Measurements from ENCODE around the gene EFR3B.
"Not testable (repeated sequence)": the region's sequence is repeated elsewhere in the genome, so short reads cannot be mapped to it uniquely, and the experiment has no call there.

Gene EFR3B

DNA sequence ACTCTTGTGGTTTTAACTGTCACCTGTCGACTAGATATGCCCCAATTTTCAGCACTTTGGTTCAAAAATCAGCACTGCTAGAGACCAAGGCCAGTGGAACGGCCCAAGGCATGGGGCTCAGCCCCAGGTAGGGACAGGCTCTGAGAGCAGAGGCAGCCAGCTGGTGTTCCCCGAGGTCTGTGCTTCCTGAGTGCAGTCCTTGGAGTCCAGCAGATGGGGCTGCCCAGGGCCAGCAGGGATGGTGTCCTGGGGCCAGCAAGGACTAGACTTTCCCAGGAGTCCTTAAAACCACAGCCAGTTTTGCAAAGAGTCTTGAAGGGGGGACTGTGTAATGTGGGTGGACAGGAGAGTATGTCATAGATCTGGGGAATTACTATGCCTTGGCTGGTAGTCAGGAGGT, 70.2 kb downstream of the EFR3B start:
- H3K9me3 ChIP-seq (ENCODE audit: control insufficient read depth, insufficient read depth, low read depth, low read length), result no peaks in the 10 kb centered on the region
- no peak overlapping the region for H3K4me3 ChIP-seq (ENCODE audit: low read depth, low read length)
- no peak overlapping the region for H3K27ac ChIP-seq (ENCODE audit: low read depth, low read length)
- no peak overlapping the region for H3K9ac ChIP-seq (ENCODE audit: low read length)
- no peaks in the 10 kb centered on the region for H3K36me3 ChIP-seq (ENCODE audit: control insufficient read depth, insufficient read depth, low read length)
- H3K27me3 ChIP-seq (ENCODE audit: control insufficient read depth, insufficient read depth, low read length), result no peaks in the 10 kb centered on the region
- no peaks in the 10 kb centered on the region; the same call in 1 of the 2 replicates for H3K4me1 ChIP-seq (ENCODE audit: control insufficient read depth, insufficient read depth, low read length)

DNA sequence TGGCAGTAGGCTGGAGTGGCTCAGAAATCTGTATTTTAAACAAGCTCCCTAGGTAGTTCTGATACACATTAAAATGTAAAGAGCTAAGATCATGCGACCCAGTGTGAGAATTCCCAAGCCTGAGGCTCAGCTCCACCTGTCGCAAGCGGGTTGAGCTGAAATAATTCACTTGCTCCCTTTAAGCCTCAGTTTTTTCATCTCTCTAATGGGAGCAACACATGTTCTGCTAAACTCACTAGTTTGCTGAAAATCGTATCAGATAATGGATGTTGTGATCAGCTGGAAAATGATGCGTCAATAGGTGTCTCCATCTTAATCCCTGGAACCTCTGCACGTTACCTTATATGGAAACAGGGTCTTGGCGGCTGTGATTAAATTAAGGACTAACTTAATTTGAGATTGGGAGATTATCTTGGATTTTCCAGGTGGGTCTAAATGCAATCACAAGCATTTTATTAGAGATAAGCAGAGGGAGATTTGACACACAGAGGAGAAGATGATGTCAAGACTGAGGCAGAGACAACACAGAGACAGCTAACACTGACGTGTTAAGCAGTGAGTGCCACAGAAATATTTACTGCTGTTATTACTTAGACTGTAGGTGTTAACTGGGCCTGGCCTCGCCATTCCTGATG, 73.5 kb downstream of the EFR3B start:
- Histone ChIP-seq H3K9me3 (ENCODE audit: control insufficient read depth, insufficient read depth, low read depth, low read length) (no peaks in the 10 kb centered on the region), H3K4me3 (ENCODE audit: low read depth, low read length) (no peak overlapping the region), H3K36me3 (ENCODE audit: control insufficient read depth, insufficient read depth, low read length) (no peaks in the 10 kb centered on the region), H3K4me1 (ENCODE audit: control insufficient read depth, insufficient read depth, low read length) (no peaks in the 10 kb centered on the region), H3K9ac (ENCODE audit: low read length) (no peak overlapping the region), H3K27me3 (ENCODE audit: control insufficient read depth, insufficient read depth, low read length) (no peaks in the 10 kb centered on the region), H3K27ac (ENCODE audit: low read depth, low read length) (no peak overlapping the region)

GRCh38 chr2:25115902-25116301, 74.0 kb downstream of the EFR3B start:
- Histone ChIP-seq H3K4me3 (ENCODE audit: low read depth, low read length) (no peak overlapping the region), H3K9me3 (ENCODE audit: control insufficient read depth, insufficient read depth, low read depth, low read length) (no peaks in the 10 kb centered on the region), H3K27ac (ENCODE audit: low read depth, low read length) (no peak overlapping the region), H3K4me1 (ENCODE audit: control insufficient read depth, insufficient read depth, low read length) (no peaks in the 10 kb centered on the region), H3K36me3 (ENCODE audit: control insufficient read depth, insufficient read depth, low read length) (no peaks in the 10 kb centered on the region), H3K9ac (ENCODE audit: low read length) (no peak overlapping the region), H3K27me3 (ENCODE audit: control insufficient read depth, insufficient read depth, low read length) (no peaks in the 10 kb centered on the region)

DNA sequence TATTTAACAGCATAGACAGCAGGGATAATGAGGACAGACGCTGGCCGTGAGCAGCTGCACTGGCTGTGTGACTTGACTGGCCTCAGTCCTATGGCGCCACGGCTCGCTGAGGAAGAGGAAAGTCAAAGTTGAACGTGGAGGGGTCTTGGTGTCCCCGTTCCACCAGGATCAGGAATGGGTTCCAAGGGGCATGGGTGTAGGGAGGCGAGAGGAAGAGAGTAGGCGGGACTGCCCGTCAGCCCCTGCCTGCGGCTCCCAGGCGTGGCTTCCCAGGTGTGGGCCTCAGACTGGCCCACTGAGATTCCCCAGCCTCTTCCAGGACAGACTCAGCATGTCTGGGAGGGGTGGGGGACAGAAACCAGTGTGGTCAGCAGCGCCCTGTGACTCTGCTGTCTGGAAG, 75.1 kb downstream of the EFR3B start:
- Histone ChIP-seq H3K4me3 (ENCODE audit: low read depth, low read length) (no peak overlapping the region), H3K9ac (ENCODE audit: low read length) (no peak overlapping the region), H3K27ac (ENCODE audit: low read depth, low read length) (no peak overlapping the region), H3K27me3 (ENCODE audit: control insufficient read depth, insufficient read depth, low read length) (no peaks in the 10 kb centered on the region), H3K9me3 (ENCODE audit: control insufficient read depth, insufficient read depth, low read depth, low read length) (no peaks in the 10 kb centered on the region), H3K4me1 (ENCODE audit: control insufficient read depth, insufficient read depth, low read length) (no peaks in the 10 kb centered on the region), H3K36me3 (ENCODE audit: control insufficient read depth, insufficient read depth, low read length) (no peaks in the 10 kb centered on the region)

DNA sequence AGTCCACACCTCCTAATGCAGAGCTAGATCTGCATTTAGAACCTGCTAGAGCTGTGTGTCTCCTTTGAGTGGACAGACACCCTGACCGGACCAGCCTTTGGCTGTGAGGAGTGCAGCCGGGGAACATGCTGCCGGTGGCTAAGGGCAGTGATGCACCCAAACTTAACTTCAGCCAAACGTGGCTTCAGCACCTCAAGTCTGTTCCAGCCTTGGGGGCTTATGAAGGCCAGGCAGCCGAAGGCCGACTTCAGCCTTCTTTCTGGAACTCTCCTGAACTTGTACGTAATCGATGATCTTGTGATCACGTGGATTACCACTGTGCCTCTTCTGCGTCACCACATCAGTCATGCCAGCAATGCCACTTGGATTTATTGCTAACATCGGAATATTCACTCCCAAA, 77.4 kb downstream of the EFR3B start:
- H3K9me3 ChIP-seq (ENCODE audit: control insufficient read depth, insufficient read depth, low read depth, low read length), result no peaks in the 10 kb centered on the region
- H3K27ac ChIP-seq (ENCODE audit: low read depth, low read length), result no peak overlapping the region
- H3K4me1 ChIP-seq (ENCODE audit: control insufficient read depth, insufficient read depth, low read length), result no peaks in the 10 kb centered on the region
- no peak overlapping the region for H3K4me3 ChIP-seq (ENCODE audit: low read depth, low read length)
- H3K36me3 ChIP-seq (ENCODE audit: control insufficient read depth, insufficient read depth, low read length), result no peaks in the 10 kb centered on the region
- H3K27me3 ChIP-seq (ENCODE audit: control insufficient read depth, insufficient read depth, low read length), result no peaks in the 10 kb centered on the region
- H3K9ac ChIP-seq (ENCODE audit: low read length), result no peak overlapping the region

DNA sequence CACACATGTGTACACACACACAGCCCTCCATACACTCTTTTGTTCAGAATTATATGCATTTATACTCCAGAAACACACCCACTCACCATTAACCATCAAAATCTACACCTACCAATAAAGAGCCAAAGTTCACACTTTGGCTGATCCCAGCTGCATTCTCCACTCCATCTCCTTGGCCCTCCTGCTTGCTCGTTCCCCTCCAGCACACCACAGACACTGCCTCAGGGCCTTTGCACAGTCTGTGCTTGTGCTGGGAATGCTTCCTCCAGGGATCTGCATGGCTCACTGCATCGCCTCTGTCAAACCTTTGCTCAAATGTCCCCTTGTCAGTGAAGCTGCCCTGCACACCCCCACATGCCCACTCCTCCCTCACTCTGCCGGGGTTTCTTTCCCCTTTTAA, 80.5 kb downstream of the EFR3B start:
- H3K9me3 ChIP-seq (ENCODE audit: control insufficient read depth, insufficient read depth, low read depth, low read length), result no peaks in the 10 kb centered on the region
- no peak overlapping the region for H3K27ac ChIP-seq (ENCODE audit: low read depth, low read length)
- H3K4me1 ChIP-seq (ENCODE audit: control insufficient read depth, insufficient read depth, low read length), result no peaks in the 10 kb centered on the region
- H3K27me3 ChIP-seq (ENCODE audit: control insufficient read depth, insufficient read depth, low read length), result no peaks in the 10 kb centered on the region
- no peak overlapping the region for H3K9ac ChIP-seq (ENCODE audit: low read length)
- no peak overlapping the region for H3K4me3 ChIP-seq (ENCODE audit: low read depth, low read length)
- H3K36me3 ChIP-seq (ENCODE audit: control insufficient read depth, insufficient read depth, low read length), result no peaks in the 10 kb centered on the region

DNA sequence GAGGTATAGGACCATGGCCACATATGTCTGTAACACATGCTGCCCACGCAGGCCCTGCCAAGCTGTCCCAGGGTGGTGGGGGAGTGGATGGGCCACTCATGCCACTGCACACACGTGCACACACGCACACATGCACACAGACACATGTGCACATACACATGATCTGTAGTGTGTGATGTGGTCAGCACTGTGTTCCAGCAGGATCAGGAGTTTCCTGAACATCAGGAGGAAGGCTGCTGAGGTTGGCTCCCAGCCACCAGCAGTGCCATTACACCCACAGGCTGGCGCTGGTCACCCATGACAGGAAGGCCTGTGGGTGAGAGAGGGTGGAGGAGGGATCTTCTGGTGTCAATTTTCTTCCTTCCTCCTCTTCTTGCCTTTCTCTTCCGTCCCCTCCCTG, 81.8 kb downstream of the EFR3B start:
- Histone ChIP-seq H3K9ac (ENCODE audit: low read length) (no peak overlapping the region), H3K4me3 (ENCODE audit: low read depth, low read length) (no peak overlapping the region), H3K9me3 (ENCODE audit: control insufficient read depth, insufficient read depth, low read depth, low read length) (no peaks in the 10 kb centered on the region), H3K36me3 (ENCODE audit: control insufficient read depth, insufficient read depth, low read length) (no peaks in the 10 kb centered on the region), H3K27ac (ENCODE audit: low read depth, low read length) (no peak overlapping the region), H3K27me3 (ENCODE audit: control insufficient read depth, insufficient read depth, low read length) (no peaks in the 10 kb centered on the region), H3K4me1 (ENCODE audit: control insufficient read depth, insufficient read depth, low read length) (no peaks in the 10 kb centered on the region)

DNA sequence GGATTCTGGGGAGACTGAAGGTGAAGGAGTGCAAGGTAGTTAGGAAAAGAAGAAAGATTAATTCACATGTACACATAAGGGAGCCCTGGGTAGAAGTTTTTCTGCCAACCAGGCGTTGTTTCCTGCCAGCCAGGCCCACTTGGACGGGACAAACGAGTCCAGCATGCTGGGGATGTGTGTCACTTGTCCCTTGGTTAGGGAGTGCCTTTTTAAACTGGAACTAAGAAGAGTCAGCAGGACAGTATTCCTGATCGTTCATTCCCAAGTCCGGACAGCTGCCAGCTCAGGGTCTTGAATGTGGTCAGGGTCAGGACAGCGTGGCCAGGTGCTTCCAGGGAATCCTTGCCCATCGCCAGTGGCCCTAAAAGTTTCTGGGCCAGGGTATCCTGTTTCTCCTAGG, 83.3 kb downstream of the EFR3B start:
- Histone ChIP-seq H3K9ac (ENCODE audit: low read length) (no peak overlapping the region), H3K27ac (ENCODE audit: low read depth, low read length) (no peak overlapping the region), H3K4me1 (ENCODE audit: control insufficient read depth, insufficient read depth, low read length) (peaks cover 3% of the 10 kb centered on the region; the same call in 1 of the 2 replicates), H3K9me3 (ENCODE audit: control insufficient read depth, insufficient read depth, low read depth, low read length) (no peaks in the 10 kb centered on the region), H3K27me3 (ENCODE audit: control insufficient read depth, insufficient read depth, low read length) (no peaks in the 10 kb centered on the region), H3K4me3 (ENCODE audit: low read depth, low read length) (no peak overlapping the region), H3K36me3 (ENCODE audit: control insufficient read depth, insufficient read depth, low read length) (no peaks in the 10 kb centered on the region)

GRCh38 chr2:25125976-25126375, 84.1 kb downstream of the EFR3B start:
- no peak overlapping the region for H3K9ac ChIP-seq (ENCODE audit: low read length)
- no peaks in the 10 kb centered on the region for H3K9me3 ChIP-seq (ENCODE audit: control insufficient read depth, insufficient read depth, low read depth, low read length)
- no peaks in the 10 kb centered on the region for H3K36me3 ChIP-seq (ENCODE audit: control insufficient read depth, insufficient read depth, low read length)
- H3K4me1 ChIP-seq (ENCODE audit: control insufficient read depth, insufficient read depth, low read length), result peaks cover 3% of the 10 kb centered on the region; the same call in 1 of the 2 replicates
- no peak overlapping the region for H3K27ac ChIP-seq (ENCODE audit: low read depth, low read length)
- H3K4me3 ChIP-seq (ENCODE audit: low read depth, low read length), result no peak overlapping the region
- peaks cover 3% of the 10 kb centered on the region; the same call in 1 of the 2 replicates for H3K27me3 ChIP-seq (ENCODE audit: control insufficient read depth, insufficient read depth, low read length)

GRCh38 chr2:25127071-25127470, 85.2 kb downstream of the EFR3B start:
- not testable (repeated sequence) for H3K4me3 ChIP-seq (ENCODE audit: low read depth, low read length); H3K9ac ChIP-seq (ENCODE audit: low read length); H3K36me3 ChIP-seq (ENCODE audit: control insufficient read depth, insufficient read depth, low read length); H3K27ac ChIP-seq (ENCODE audit: low read depth, low read length); H3K9me3 ChIP-seq (ENCODE audit: control insufficient read depth, insufficient read depth, low read depth, low read length); H3K4me1 ChIP-seq (ENCODE audit: control insufficient read depth, insufficient read depth, low read length)
- peaks cover 11% of the 10 kb centered on the region for H3K27me3 ChIP-seq (ENCODE audit: control insufficient read depth, insufficient read depth, low read length)

DNA sequence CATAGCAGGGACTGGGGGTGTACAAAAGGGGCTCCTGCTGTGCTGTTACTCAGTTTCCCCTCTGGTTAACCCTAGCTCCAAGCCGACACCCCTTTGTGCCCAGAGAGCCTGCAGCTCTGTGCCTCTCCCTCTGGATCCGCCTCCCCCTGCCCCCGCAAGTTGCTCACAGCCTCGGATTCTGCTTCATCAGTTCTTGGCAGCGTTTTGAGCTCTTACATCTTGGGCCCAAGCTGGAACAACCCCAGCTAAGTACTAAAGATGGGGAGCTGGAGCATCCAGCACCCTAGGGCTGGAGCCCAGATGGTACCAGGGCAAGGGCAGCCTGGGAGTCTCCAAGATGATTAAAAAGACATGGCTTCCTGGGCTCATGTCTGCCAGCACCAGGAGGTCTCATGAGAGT, 85.8 kb downstream of the EFR3B start:
- no peaks in the 10 kb centered on the region for H3K36me3 ChIP-seq (ENCODE audit: control insufficient read depth, insufficient read depth, low read length)
- H3K27me3 ChIP-seq (ENCODE audit: control insufficient read depth, insufficient read depth, low read length), result peaks cover 14% of the 10 kb centered on the region
- no peaks in the 10 kb centered on the region for H3K9me3 ChIP-seq (ENCODE audit: control insufficient read depth, insufficient read depth, low read depth, low read length)
- H3K4me1 ChIP-seq (ENCODE audit: control insufficient read depth, insufficient read depth, low read length), result peaks cover 11% of the 10 kb centered on the region
- no peak overlapping the region for H3K27ac ChIP-seq (ENCODE audit: low read depth, low read length)
- no peak overlapping the region for H3K9ac ChIP-seq (ENCODE audit: low read length)
- no peak overlapping the region for H3K4me3 ChIP-seq (ENCODE audit: low read depth, low read length)

Measured in HUES6 (cell line).